HG02852 (cell line): ENCODE results near the gene FAM53A.
"Not testable (repeated sequence)": the region's sequence is repeated elsewhere in the genome, so short reads cannot be mapped to it uniquely, and the experiment has no call there.

Source experiments
- ATAC-seq: cut with Tn5 transposase; IDR thresholded peaks from one replicate; pipeline ENCODE4 v1.9.1; 2021; ENCODE audit warnings: mild to moderate bottlenecking, moderate library complexity; ENCODE audit not compliant: unreplicated experiment

Gene FAM53A

GRCh38 chr4:1641671-1642070 lies 42.4 kb downstream of the FAM53A start:
- ATAC-seq, result no peak

- not testable (repeated sequence) for ATAC-seq
Measured at GRCh38 chr4:1640716-1641503, 43.2 kb downstream of the FAM53A start.

- ATAC-seq, result no peak
Measured at GRCh38 chr4:1640190-1640589, 43.9 kb downstream of the FAM53A start.

GRCh38 chr4:1639299-1639868 lies 44.7 kb downstream of the FAM53A start:
- ATAC-seq, result no peak

- ATAC-seq, result no peak
Measured at GRCh38 chr4:1638873-1639272, 45.2 kb downstream of the FAM53A start.

- no peak for ATAC-seq
Measured at GRCh38 chr4:1638272-1638598, 45.9 kb downstream of the FAM53A start.

GRCh38 chr4:1637580-1638271 lies 46.4 kb downstream of the FAM53A start:
- no peak for ATAC-seq

GRCh38 chr4:1636490-1637211 lies 47.5 kb downstream of the FAM53A start:
- ATAC-seq, result no peak

- ATAC-seq, result no peak
Measured at GRCh38 chr4:1635464-1635863, 48.6 kb downstream of the FAM53A start.

- ATAC-seq, result no peak
Measured at GRCh38 chr4:1633993-1634392, 50.1 kb downstream of the FAM53A start.

- ATAC-seq, result no peak
Measured at GRCh38 chr4:1632109-1633104, 51.7 kb downstream of the FAM53A start.

- ATAC-seq, result no peak
Measured at GRCh38 chr4:1631136-1631535, 53.0 kb downstream of the FAM53A start.

- ATAC-seq, result no peak
Measured at GRCh38 chr4:1630266-1630665, 53.8 kb downstream of the FAM53A start.

- no peak for ATAC-seq
Measured at GRCh38 chr4:1629699-1630083, 54.4 kb downstream of the FAM53A start.

GRCh38 chr4:1628892-1629698 lies 55.0 kb downstream of the FAM53A start:
- ATAC-seq, result no peak

- no peak for ATAC-seq
Measured at GRCh38 chr4:1627417-1628313, 56.4 kb downstream of the FAM53A start.

- ATAC-seq, result no peak
Measured at GRCh38 chr4:1626941-1627340, 57.2 kb downstream of the FAM53A start.

- ATAC-seq, result no peak
Measured at GRCh38 chr4:1626151-1626550, 58.0 kb downstream of the FAM53A start.
